AG04450 (cell line): Measurements from ENCODE around the gene TPSG1. TPM values are rescaled to one million over a fixed set of nuclear protein-coding genes. Genes with fewer than 3 reads are reported as not detected.
"Not testable (repeated sequence)": the region's sequence is repeated elsewhere in the genome, so short reads cannot be mapped to it uniquely, and the experiment has no call there.

Experiments
- CTCF ChIA-PET: fragments of 300-600, 350-600 bp; formaldehyde crosslinking; extraction: SDS; loops from one replicate; lab custom pipeline; 2022; ENCODE audit warnings: antibody characterized with exemption, inconsistent platforms; lab: Charles Lee
- POLR2A ChIA-PET: fragments of 350-600 bp; formaldehyde crosslinking; extraction: SDS; loops from one replicate; lab custom pipeline; 2021; ENCODE audit warnings: antibody characterized with exemption, inconsistent platforms; lab: Yijun Ruan, JAX
- DNase-seq: peaks from one replicate; pipeline ENCODE4 v3.0.0-alpha.2; 2011; ENCODE audit warnings: low read depth, low spot score
- H3K27ac ChIP-seq: one replicate; pipeline ENCODE4 v1.5.1; 2012; ENCODE audit warnings: low read depth, low read length, control low read depth
- H3K27me3 ChIP-seq: one replicate; pipeline ENCODE4 v1.6.0; 2012; ENCODE audit warnings: low read length; ENCODE audit not compliant: control insufficient read depth, insufficient read depth
- H3K4me3 ChIP-seq: 2 replicates; pipeline ENCODE4 v1.5.1; 2011; ENCODE audit warnings: mild to moderate bottlenecking, low read depth, low read length, control low read depth
- H3K9me3 ChIP-seq: 2 replicates; pipeline ENCODE4 v1.5.1; 2012; ENCODE audit warnings: low read length; ENCODE audit not compliant: control insufficient read depth, insufficient read depth
- polyA plus RNA-seq: library from polyadenylated mRNA; depleted of rRNA; stranded (reverse); fragments of >200 nt; gene quantifications from 2 replicates; pipeline ENCODE4 v1.2.3, GENCODE V29; 2011
- TF ChIP-seq, protein P1 (sequence below): IDR thresholded peaks from 2 replicates; pipeline ENCODE4 v1.5.1; 2011; ENCODE audit warnings: low read depth, low read length, control low read depth, inconsistent platforms

The TPSG1 gene
- polyA plus RNA-seq, 1 experiment: not detected

DNA sequence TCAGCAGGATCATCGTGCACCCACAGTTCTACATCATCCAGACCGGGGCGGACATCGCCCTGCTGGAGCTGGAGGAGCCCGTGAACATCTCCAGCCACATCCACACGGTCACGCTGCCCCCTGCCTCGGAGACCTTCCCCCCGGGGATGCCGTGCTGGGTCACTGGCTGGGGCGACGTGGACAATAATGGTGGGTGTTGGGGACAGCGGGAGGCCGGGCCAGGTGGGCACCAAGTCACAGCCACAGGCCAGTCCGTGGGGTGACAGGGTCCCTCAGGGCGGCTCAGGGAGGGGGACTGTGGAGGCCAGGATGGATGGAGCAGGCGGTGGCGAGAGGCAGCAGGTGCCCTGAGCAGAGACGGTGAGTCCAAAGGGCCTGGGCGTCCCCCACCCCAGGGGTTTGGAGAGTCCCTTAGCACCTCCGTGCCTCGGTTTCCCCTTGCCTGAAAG, 31.8 kb upstream of the TPSG1 start:
- Histone ChIP-seq H3K9me3 (no peaks in the 10 kb centered on the region; the same call in 1 of the 2 replicates), H3K27ac (no peak overlapping the region), H3K27me3 (peaks cover 29% of the 10 kb centered on the region), H3K4me3 (no peak overlapping the region)
- ChIA-PET CTCF (no interaction called here), POLR2A (no interaction called here)
- no peak for DNase-seq
- TF ChIP-seq, protein P1, sequence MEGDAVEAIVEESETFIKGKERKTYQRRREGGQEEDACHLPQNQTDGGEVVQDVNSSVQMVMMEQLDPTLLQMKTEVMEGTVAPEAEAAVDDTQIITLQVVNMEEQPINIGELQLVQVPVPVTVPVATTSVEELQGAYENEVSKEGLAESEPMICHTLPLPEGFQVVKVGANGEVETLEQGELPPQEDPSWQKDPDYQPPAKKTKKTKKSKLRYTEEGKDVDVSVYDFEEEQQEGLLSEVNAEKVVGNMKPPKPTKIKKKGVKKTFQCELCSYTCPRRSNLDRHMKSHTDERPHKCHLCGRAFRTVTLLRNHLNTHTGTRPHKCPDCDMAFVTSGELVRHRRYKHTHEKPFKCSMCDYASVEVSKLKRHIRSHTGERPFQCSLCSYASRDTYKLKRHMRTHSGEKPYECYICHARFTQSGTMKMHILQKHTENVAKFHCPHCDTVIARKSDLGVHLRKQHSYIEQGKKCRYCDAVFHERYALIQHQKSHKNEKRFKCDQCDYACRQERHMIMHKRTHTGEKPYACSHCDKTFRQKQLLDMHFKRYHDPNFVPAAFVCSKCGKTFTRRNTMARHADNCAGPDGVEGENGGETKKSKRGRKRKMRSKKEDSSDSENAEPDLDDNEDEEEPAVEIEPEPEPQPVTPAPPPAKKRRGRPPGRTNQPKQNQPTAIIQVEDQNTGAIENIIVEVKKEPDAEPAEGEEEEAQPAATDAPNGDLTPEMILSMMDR: no peak

DNA sequence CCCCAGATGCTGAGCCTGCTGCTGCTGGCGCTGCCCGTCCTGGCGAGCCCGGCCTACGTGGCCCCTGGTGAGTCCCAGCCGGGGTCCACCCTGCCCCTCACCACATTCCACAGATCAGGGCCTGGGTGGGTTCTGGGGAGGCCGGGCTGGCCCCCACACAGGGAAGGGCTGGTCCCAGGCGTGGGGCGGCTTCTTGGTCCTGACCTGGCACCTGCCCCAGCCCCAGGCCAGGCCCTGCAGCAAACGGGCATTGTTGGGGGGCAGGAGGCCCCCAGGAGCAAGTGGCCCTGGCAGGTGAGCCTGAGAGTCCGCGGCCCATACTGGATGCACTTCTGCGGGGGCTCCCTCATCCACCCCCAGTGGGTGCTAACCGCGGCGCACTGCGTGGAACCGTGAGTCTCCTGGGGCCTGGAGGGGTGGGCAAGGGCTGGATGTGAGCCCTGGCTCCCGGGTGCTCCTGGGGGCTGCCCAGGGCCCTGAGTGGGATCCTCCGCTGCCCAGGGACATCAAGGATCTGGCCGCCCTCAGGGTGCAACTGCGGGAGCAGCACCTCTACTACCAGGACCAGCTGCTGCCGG, 31.3 kb upstream of the TPSG1 start:
- DNase-seq, H3K4me3 ChIP-seq, POLR2A ChIA-PET, CTCF ChIA-PET, H3K27ac ChIP-seq, H3K9me3 ChIP-seq: not testable (repeated sequence)
- peaks cover 24% of the 10 kb centered on the region for H3K27me3 ChIP-seq

DNA sequence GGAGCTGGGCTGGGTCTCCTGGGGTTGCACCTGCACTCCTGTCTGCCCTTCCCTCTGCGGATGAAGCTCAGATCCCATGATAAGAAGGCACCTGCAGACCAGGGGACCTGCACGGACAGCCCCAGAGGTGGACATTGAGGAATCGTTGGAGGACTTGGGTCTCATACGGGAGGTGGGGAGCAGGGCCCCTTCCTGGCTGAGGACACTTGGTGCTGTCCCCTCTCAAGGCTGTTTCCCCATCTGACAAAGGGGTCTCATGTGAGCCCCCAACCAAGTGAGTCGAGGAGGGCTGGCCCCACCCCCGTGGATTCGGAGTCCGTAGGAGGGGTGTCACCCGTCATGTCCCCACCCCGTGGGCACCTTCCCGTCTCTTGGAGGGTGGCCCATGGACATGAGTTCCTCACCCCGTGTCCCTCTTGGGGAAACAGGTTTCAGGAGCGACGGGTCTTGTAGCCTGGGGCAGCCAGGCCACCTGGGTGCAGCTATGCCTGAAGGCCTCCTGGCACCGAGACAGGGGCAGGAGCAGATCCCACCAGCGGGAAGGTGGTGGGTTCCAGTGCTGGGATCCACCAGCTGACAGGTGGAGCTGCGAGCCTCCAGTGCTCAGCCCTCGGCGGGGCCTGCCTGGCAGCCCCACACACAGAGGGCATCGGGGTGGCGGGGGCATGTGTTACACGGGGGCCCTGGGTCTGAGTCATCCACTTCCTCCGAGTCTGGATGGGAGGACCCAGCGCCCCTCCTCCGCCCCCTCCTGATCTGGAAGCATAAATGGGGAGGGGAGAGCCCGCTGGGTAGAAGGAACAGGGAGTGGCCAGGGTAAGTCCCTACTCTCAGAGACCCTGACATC, 30.4 kb upstream of the TPSG1 start, which contains the start of gene TPSD1:
Gene TPSD1 (plus strand): TSS at position 794 of the 847 bp plus-strand sequence. CDS start 212 bp downstream, outside the sequence.
- H3K4me3 ChIP-seq, CTCF ChIA-PET, POLR2A ChIA-PET, H3K9me3 ChIP-seq, DNase-seq, H3K27ac ChIP-seq: not testable (repeated sequence)
- peaks cover 17% of the 10 kb centered on the region for H3K27me3 ChIP-seq

DNA sequence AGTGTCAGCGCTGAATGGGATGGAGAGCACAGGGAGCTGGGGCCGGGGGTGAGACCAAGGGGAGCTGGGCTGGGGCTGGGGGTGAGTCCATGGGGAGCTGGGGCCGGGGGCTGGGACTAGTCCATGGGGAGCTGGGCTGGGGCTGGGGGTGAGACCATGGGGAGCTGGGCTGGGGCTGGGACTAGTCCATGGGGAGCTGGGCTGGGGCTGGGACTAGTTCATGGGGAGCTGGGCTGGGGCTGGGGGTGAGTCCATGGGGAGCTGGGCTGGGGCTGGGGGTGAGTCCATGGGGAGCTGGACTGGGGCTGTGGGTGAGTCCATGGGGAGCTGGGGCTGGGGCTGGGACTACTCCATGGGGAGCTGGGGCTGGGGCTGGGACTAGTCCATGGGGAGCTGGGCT, 29.8 kb upstream of the TPSG1 start:
- POLR2A ChIA-PET, DNase-seq, H3K9me3 ChIP-seq, H3K27ac ChIP-seq, H3K4me3 ChIP-seq, CTCF ChIA-PET: not testable (repeated sequence)
- peaks cover 11% of the 10 kb centered on the region for H3K27me3 ChIP-seq

DNA sequence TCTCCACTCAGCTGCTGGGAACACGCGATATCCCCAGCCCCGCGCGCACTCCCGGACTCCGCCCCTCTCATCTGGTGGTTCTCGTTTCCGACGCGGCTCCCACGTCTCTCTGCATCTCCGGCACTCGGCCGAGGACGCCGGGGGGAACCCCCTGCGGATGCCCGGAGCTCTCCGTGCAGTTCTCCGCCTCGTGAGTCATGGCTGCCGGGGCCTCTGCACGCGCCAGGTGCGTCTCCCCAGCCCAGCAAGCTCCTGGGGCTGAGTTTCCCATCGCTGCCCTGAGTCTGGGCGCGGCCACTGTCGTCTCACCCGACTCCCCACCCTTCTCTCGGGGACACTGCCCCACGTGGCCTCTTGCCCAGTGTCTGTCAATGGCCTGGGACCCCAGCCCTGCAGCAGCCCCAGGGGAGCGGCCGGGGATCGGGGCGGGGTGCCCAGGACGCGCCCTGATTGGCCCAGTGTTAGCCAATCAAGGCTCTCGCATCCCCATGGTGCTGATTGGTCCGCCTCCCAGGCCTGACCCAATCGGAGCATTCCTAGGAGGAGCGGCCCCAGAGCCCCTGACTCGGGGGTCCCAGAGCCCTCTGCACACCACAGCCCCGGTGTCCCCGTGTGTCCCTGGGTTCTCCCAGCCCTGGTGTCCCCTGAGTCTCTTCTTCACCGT, 28.8 kb upstream of the TPSG1 start:
- POLR2A ChIA-PET, H3K27ac ChIP-seq, H3K9me3 ChIP-seq, CTCF ChIA-PET, H3K27me3 ChIP-seq, DNase-seq, H3K4me3 ChIP-seq: not testable (repeated sequence)

DNA sequence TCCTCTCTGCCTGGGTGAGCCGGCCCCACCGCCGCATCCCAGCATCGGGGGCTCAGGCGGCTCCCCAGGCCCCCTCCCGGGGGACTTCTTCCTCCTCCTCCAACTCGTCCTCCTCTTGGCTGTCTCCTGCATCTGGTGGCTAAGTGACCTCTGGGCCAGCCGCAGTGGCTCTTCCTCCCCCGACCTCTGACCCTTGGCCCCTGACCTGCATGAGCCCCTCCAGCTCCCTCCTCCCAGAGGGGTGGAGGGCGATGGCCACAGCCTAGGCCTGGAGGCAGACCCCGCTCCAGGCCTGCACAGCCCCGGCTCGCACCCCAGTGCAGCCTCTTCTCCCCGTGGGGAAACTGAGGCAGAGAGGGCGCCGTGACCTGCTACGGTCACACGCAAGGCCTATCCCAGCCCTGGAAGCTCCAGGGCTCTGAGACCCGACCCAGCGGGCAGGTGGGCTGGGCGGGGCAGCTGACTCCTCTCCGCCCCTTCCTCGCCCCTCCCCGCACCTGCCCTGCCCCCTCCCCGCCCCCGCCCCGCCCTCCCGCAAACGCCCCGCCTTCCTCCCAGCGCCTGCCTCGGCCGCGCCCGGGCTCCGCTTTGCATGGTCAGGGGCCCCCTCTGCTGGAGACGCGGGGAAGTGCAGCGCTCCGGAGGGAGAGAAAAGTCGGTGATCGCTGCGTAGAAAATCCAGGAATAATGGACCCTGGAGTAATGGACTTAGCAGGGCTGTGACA, 24.1 kb upstream of the TPSG1 start:
- H3K27me3 ChIP-seq, H3K4me3 ChIP-seq, DNase-seq, POLR2A ChIA-PET, H3K9me3 ChIP-seq, CTCF ChIA-PET, H3K27ac ChIP-seq: not testable (repeated sequence)

DNA sequence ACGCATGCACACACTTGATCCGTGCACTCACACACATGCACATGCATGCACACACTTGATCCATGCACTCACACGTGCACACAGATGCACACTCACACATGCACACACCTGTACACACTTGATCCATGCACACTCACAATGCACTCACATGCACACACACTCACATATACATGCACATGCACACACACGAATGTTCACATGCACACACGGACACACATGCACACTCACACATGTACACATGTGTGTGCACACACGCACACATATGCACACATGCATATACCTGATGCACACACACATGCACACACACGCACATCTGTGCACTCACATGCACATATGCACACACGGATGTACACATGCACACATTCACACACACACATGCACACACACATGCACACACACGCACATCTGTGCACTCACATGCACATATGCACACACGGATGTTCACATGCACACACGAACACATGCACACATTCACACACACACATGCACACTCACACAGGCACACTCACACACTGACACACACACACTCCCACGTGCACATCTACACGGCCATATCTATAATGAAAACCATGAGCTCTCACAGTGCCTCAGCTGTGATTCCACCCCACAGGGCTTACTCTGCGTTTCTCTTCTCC, 23.0 kb upstream of the TPSG1 start:
- H3K27ac ChIP-seq, CTCF ChIA-PET, H3K4me3 ChIP-seq, DNase-seq, H3K9me3 ChIP-seq, H3K27me3 ChIP-seq, POLR2A ChIA-PET: not testable (repeated sequence)
